ENCODE results near the gene PXDN. TPM values are rescaled to one million over a fixed set of nuclear protein-coding genes. Genes with fewer than 3 reads are reported as not detected.

Gene PXDN
- total and polyA plus RNA-seq, 3 experiments from 2014 or later = 0.39 to 3.3 (median 1.00) TPM

- Histone ChIP-seq H3K36me3 (ENCODE audit: insufficient read depth, low read length) (no peaks in the 10 kb centered on the region), H3K4me1 (ENCODE audit: insufficient read depth, low read length) (no peaks in the 10 kb centered on the region), H3K4me3 (ENCODE audit: low read length) (no peak overlapping the region), H3K27ac (ENCODE audit: low read depth, low read length) (no peak overlapping the region), H3K9me3 (ENCODE audit: low read length) (no peaks in the 10 kb centered on the region), H3K27me3 (ENCODE audit: insufficient read depth, low read length, poor library complexity, severe bottlenecking) (no peaks in the 10 kb centered on the region)
- Mint-ChIP-seq H3K9me3 (no peaks in the 10 kb centered on the region), H3K4me3 (no peak overlapping the region), H3K4me1 (peaks cover 0 to 3% (median 0%) of the 10 kb centered on the region in 3 donors), H3K27me3 (peaks cover 4 to 6% of the 10 kb centered on the region in 2 donors), H3K36me3 (peaks cover 0 to 2% (median 0%) of the 10 kb centered on the region in 3 donors), H3K27ac (no peak overlapping the region)
- CTCF ChIA-PET = no interaction called here
- DNase-seq = peak in 1 of 5 donors; percentile 31
- POLR2A ChIA-PET = no interaction called here
Measured at GRCh38 chr2:1606046-1606400, 138.3 kb downstream of the PXDN start.

GRCh38 chr2:1605102-1606045 is 138.9 kb downstream of the PXDN start:
- Histone ChIP-seq H3K4me3 (ENCODE audit: low read length) (no peak overlapping the region), H3K36me3 (ENCODE audit: insufficient read depth, low read length) (no peaks in the 10 kb centered on the region), H3K27me3 (ENCODE audit: insufficient read depth, low read length, poor library complexity, severe bottlenecking) (no peaks in the 10 kb centered on the region), H3K9me3 (ENCODE audit: low read length) (no peaks in the 10 kb centered on the region), H3K4me1 (ENCODE audit: insufficient read depth, low read length) (no peaks in the 10 kb centered on the region), H3K27ac (ENCODE audit: low read depth, low read length) (no peak overlapping the region)
- peaks cover 4 to 6% of the 10 kb centered on the region in 2 donors for H3K27me3 Mint-ChIP-seq
- DNase-seq = peak in 1 of 5 donors; percentile 29
- no peak overlapping the region for H3K27ac Mint-ChIP-seq
- peaks cover 0 to 3% (median 0%) of the 10 kb centered on the region in 3 donors for H3K4me1 Mint-ChIP-seq
- ChIA-PET POLR2A (no interaction called here), CTCF (no interaction called here)
- H3K9me3 Mint-ChIP-seq = no peaks in the 10 kb centered on the region
- H3K4me3 Mint-ChIP-seq = no peak overlapping the region
- H3K36me3 Mint-ChIP-seq = peaks cover 0 to 2% (median 0%) of the 10 kb centered on the region in 3 donors

GRCh38 chr2:1603521-1603920 is 140.8 kb downstream of the PXDN start:
- POLR2A ChIA-PET = no interaction called here

GRCh38 chr2:1603059-1603458 is 141.3 kb downstream of the PXDN start:
- Mint-ChIP-seq H3K9me3 (no peaks in the 10 kb centered on the region), H3K27ac (no peak overlapping the region), H3K4me3 (no peak overlapping the region), H3K4me1 (no peaks in the 10 kb centered on the region), H3K36me3 (peaks cover 0 to 2% (median 0%) of the 10 kb centered on the region in 3 donors), H3K27me3 (peaks cover 5 to 8% of the 10 kb centered on the region in 2 donors)
- Histone ChIP-seq H3K4me3 (ENCODE audit: low read length) (no peak overlapping the region), H3K36me3 (ENCODE audit: insufficient read depth, low read length) (no peaks in the 10 kb centered on the region), H3K27ac (ENCODE audit: low read depth, low read length) (no peak overlapping the region), H3K9me3 (ENCODE audit: low read length) (no peaks in the 10 kb centered on the region), H3K4me1 (ENCODE audit: insufficient read depth, low read length) (no peaks in the 10 kb centered on the region), H3K27me3 (ENCODE audit: insufficient read depth, low read length, poor library complexity, severe bottlenecking) (no peaks in the 10 kb centered on the region)
- POLR2A ChIA-PET = no interaction called here
- DNase-seq = peak in 1 of 5 donors; percentile 31
- CTCF ChIA-PET = no interaction called here

More at GRCh38 chr2:1603521-1603920, 140.8 kb downstream of the PXDN start:
- peaks cover 0 to 2% (median 0%) of the 10 kb centered on the region in 3 donors for H3K36me3 Mint-ChIP-seq
- Histone ChIP-seq H3K27ac (ENCODE audit: low read depth, low read length) (no peak overlapping the region), H3K27me3 (ENCODE audit: insufficient read depth, low read length, poor library complexity, severe bottlenecking) (no peaks in the 10 kb centered on the region), H3K4me3 (ENCODE audit: low read length) (no peak overlapping the region), H3K4me1 (ENCODE audit: insufficient read depth, low read length) (no peaks in the 10 kb centered on the region), H3K36me3 (ENCODE audit: insufficient read depth, low read length) (no peaks in the 10 kb centered on the region), H3K9me3 (ENCODE audit: low read length) (no peaks in the 10 kb centered on the region)
- H3K4me1 Mint-ChIP-seq = no peaks in the 10 kb centered on the region
- H3K27me3 Mint-ChIP-seq = peaks cover 5 to 8% of the 10 kb centered on the region in 2 donors
- H3K4me3 Mint-ChIP-seq = no peak overlapping the region
- no peak overlapping the region for H3K27ac Mint-ChIP-seq
- H3K9me3 Mint-ChIP-seq = no peaks in the 10 kb centered on the region
- DNase-seq = peak in 1 of 5 donors; percentile 17
- CTCF ChIA-PET = no interaction called here

DNA sequence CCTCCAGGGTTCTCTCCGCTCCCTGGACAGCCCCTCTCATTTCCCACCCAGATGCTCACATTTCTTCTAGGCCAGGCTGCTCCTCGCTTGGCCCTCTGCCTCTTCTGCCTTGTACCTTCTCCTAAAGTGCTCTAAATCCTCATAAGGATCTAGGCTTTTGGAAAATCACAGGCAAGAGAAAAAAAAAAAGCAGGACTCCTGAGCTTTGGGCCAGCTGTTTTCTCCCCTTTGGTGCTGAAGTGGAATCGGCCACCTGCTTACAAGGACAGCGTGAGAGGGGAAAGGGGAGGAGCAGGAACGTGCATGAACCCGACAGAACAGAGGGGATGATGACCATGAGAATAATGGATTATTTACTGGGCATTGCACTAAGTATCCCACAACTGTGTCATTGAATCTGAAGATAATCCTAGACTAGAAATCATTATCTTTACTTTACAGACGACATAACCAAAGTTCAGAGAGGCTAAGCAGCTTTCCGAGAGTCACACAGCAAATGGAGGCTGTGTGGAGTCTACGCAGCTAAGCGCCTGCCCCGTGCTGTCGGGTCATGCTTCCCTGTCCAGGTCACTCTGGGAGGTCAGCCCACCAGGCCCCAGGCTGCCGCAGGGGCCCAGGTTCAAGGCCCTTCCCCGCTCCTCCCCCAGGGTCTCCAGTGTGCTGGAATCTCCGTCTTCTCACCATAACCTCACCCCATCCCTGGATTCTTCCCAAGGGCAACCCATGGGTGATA is 141.9 kb downstream of the PXDN start:
- Histone ChIP-seq H3K27me3 (ENCODE audit: insufficient read depth, low read length, poor library complexity, severe bottlenecking) (no peaks in the 10 kb centered on the region), H3K4me3 (ENCODE audit: low read length) (no peak overlapping the region), H3K9me3 (ENCODE audit: low read length) (no peaks in the 10 kb centered on the region), H3K4me1 (ENCODE audit: insufficient read depth, low read length) (no peaks in the 10 kb centered on the region), H3K36me3 (ENCODE audit: insufficient read depth, low read length) (no peaks in the 10 kb centered on the region), H3K27ac (ENCODE audit: low read depth, low read length) (no peak overlapping the region)
- peak in 1 of 5 donors; percentile 32 for DNase-seq
- Mint-ChIP-seq H3K36me3 (peaks cover 0 to 2% (median 0%) of the 10 kb centered on the region in 3 donors), H3K4me1 (no peaks in the 10 kb centered on the region), H3K27me3 (peaks cover 5 to 8% of the 10 kb centered on the region in 2 donors), H3K4me3 (no peak overlapping the region), H3K9me3 (no peaks in the 10 kb centered on the region), H3K27ac (no peak overlapping the region)
- POLR2A ChIA-PET = no interaction called here
- CTCF ChIA-PET = no interaction called here

GRCh38 chr2:1601471-1602277 is 142.6 kb downstream of the PXDN start:
- Mint-ChIP-seq H3K9me3 (no peaks in the 10 kb centered on the region), H3K4me1 (no peaks in the 10 kb centered on the region), H3K4me3 (no peak overlapping the region), H3K27ac (no peak overlapping the region), H3K27me3 (peaks cover 2 to 8% of the 10 kb centered on the region in 2 donors), H3K36me3 (peaks cover 0 to 2% (median 0%) of the 10 kb centered on the region in 3 donors)
- ChIA-PET POLR2A (no interaction called here), CTCF (no interaction called here)
- DNase-seq = peak in 1 of 5 donors; percentile 23
- Histone ChIP-seq H3K27me3 (ENCODE audit: insufficient read depth, low read length, poor library complexity, severe bottlenecking) (no peaks in the 10 kb centered on the region), H3K36me3 (ENCODE audit: insufficient read depth, low read length) (no peaks in the 10 kb centered on the region), H3K27ac (ENCODE audit: low read depth, low read length) (no peak overlapping the region), H3K4me3 (ENCODE audit: low read length) (no peak overlapping the region), H3K9me3 (ENCODE audit: low read length) (no peaks in the 10 kb centered on the region), H3K4me1 (ENCODE audit: insufficient read depth, low read length) (no peaks in the 10 kb centered on the region)

DNA sequence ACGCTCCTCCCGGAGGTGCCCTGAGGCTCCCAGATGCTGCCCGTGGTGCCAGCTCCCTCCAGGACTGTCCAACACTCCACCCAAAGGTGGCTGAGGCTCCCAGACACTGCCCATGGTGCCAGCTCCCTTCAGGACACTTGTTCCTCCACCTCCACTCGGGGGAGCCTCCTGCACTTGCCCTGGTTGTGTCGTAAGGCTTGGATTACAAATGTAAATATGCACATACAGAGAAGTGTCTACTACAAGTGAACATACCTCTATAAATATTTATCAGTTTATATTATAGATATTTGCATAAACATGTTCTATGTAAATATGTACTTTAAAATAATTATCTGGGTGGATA is 143.3 kb downstream of the PXDN start:
- Mint-ChIP-seq H3K27ac (no peak overlapping the region), H3K4me1 (no peaks in the 10 kb centered on the region), H3K36me3 (peaks cover 0 to 2% (median 0%) of the 10 kb centered on the region in 3 donors), H3K4me3 (no peak overlapping the region), H3K9me3 (no peaks in the 10 kb centered on the region), H3K27me3 (peaks cover 2 to 8% of the 10 kb centered on the region in 2 donors)
- Histone ChIP-seq H3K4me1 (ENCODE audit: insufficient read depth, low read length) (no peaks in the 10 kb centered on the region), H3K27ac (ENCODE audit: low read depth, low read length) (no peak overlapping the region), H3K27me3 (ENCODE audit: insufficient read depth, low read length, poor library complexity, severe bottlenecking) (no peaks in the 10 kb centered on the region), H3K36me3 (ENCODE audit: insufficient read depth, low read length) (no peaks in the 10 kb centered on the region), H3K4me3 (ENCODE audit: low read length) (no peak overlapping the region), H3K9me3 (ENCODE audit: low read length) (no peaks in the 10 kb centered on the region)
- DNase-seq = no peak
- POLR2A ChIA-PET = no interaction called here
- CTCF ChIA-PET = no interaction called here

All from CD8-positive, alpha-beta memory T cell (primary cell).